Keratinocyte (primary cell): ENCODE measurements around the gene EPS8L2. TPM values are rescaled to one million over a fixed set of nuclear protein-coding genes. Genes with fewer than 3 reads are reported as not detected.

Source experiments
- DNase-seq: peaks from one replicate; pipeline ENCODE4 v3.0.0-alpha.2; 2011; ENCODE audit warnings: low read depth, missing footprints, low spot score
- FAIRE-seq: peaks from 2 replicates; lab custom pipeline; 2011; peaks lifted over from hg19 to GRCh38; lab: Jason Lieb, UNC
- H2AFZ ChIP-seq: 2 replicates; pipeline ENCODE4 v1.6.0; 2012; ENCODE audit warnings: low read length, control low read depth, inconsistent platforms; ENCODE audit not compliant: control insufficient read depth
- H3K27ac ChIP-seq: 2 replicates; pipeline ENCODE4 v1.5.1; 2011; ENCODE audit warnings: low read length; ENCODE audit not compliant: control insufficient read depth, insufficient read depth
- H3K27me3 ChIP-seq: 3 replicates; pipeline ENCODE4 v1.6.0; 2011; ENCODE audit warnings: low read length; ENCODE audit not compliant: control insufficient read depth, insufficient read depth; ENCODE audit errors: extremely low read depth
- H3K36me3 ChIP-seq, 2 experiments: 2 replicates in 1 of 2; 3 replicates in 1 of 2; pipeline ENCODE4 v1.5.1; 2011; ENCODE audit warnings: low read length in 2 of 2, mild to moderate bottlenecking in 1 of 2; ENCODE audit not compliant: control insufficient read depth in 2 of 2, insufficient read depth in 2 of 2; ENCODE audit errors: extremely low read depth in 1 of 2
- H3K4me1 ChIP-seq: 3 replicates; pipeline ENCODE4 v1.5.1; 2011; ENCODE audit warnings: low read length; ENCODE audit not compliant: control insufficient read depth, insufficient read depth; ENCODE audit errors: extremely low read depth
- H3K4me2 ChIP-seq: 3 replicates; pipeline ENCODE4 v1.6.0; 2011; ENCODE audit warnings: low read depth, low read length; ENCODE audit not compliant: control insufficient read depth, insufficient read depth; ENCODE audit errors: extremely low read depth
- H3K4me3 ChIP-seq, 3 experiments: fragments of 200-600 bp in 1 of 3; sonication (generic) in 1 of 3; 2 replicates in 2 of 3; 3 replicates in 1 of 3; pipeline ENCODE4 v1.5.1; 2011 to 2016; ENCODE audit warnings: low read length in 3 of 3, mild to moderate bottlenecking in 3 of 3, control low read depth in 2 of 3, inconsistent platforms in 1 of 3, low read depth in 1 of 3, mixed read lengths in 1 of 3, mixed run types in 1 of 3, moderate library complexity in 1 of 3; ENCODE audit not compliant: control insufficient read depth in 2 of 3, insufficient read depth in 2 of 3; ENCODE audit errors: extremely low read depth in 1 of 3
- H3K79me2 ChIP-seq: 2 replicates; pipeline ENCODE4 v1.6.0; 2012; ENCODE audit warnings: low read length; ENCODE audit not compliant: control insufficient read depth, insufficient read depth
- H3K9ac ChIP-seq: 3 replicates; pipeline ENCODE4 v1.6.0; 2011; ENCODE audit warnings: low read length; ENCODE audit not compliant: control insufficient read depth, insufficient read depth; ENCODE audit errors: extremely low read depth
- H3K9me1 ChIP-seq: 3 replicates; pipeline ENCODE4 v1.6.0; 2011; ENCODE audit warnings: low read length; ENCODE audit not compliant: control insufficient read depth, insufficient read depth; ENCODE audit errors: extremely low read depth
- H3K9me3 ChIP-seq: 2 replicates; pipeline ENCODE4 v1.5.1; 2012; ENCODE audit warnings: low read depth, low read length; ENCODE audit not compliant: control insufficient read depth
- H4K20me1 ChIP-seq: 3 replicates; pipeline ENCODE4 v1.6.0; 2011; ENCODE audit warnings: low read length; ENCODE audit not compliant: control insufficient read depth, insufficient read depth; ENCODE audit errors: extremely low read depth
- CTCF ChIP-seq, 3 experiments: IDR thresholded peaks in 1 of 3; conservative IDR thresholded peaks in 1 of 3; optimal IDR thresholded peaks in 1 of 3; 2 replicates in 2 of 3; 3 replicates in 1 of 3; pipeline versions ENCODE3 to v1.5.1; 2011; ENCODE audit warnings: low read length in 3 of 3, mild to moderate bottlenecking in 3 of 3, moderate library complexity in 2 of 3, control low read depth in 1 of 3, inconsistent platforms in 1 of 3; ENCODE audit not compliant: insufficient read depth in 2 of 3; ENCODE audit errors: extremely low read depth in 1 of 3
- EZH2 ChIP-seq: IDR thresholded peaks from one replicate; pipeline ENCODE4 v1.6.1; 2012; ENCODE audit warnings: inconsistent platforms, mild to moderate bottlenecking, low read length, moderate library complexity
- dilution Hi-C: fragments of 300-500 bp; cut with MboI; formaldehyde crosslinking; loops from one replicate; pipeline ENCODE4 v1.7.0; 2020; ENCODE audit warnings: low sequenced_read_pairs; ENCODE audit not compliant: extremely low pct_ligation_motif_present
- polyA plus RNA-seq, 5 experiments: library from polyadenylated mRNA; depleted of rRNA in 3 of 5; stranded (reverse) in 3 of 5; stranded (forward) in 1 of 5; unstranded in 1 of 5; fragments of >200 nt; gene quantifications; 1 replicate in 1 of 5; 2 replicates in 3 of 5; 3 replicates in 1 of 5; pipeline versions ENCODE4 v1.2.1 to v1.2.3, GENCODE V29; 2011 to 2012; ENCODE audit warnings: missing spikeins in 2 of 5, low read depth in 1 of 5, low replicate concordance in 1 of 5

Gene EPS8L2
- polyA plus RNA-seq, 1 donor (not counting 4 experiments of a cell fraction or from before 2014, with no cell fraction given) = 114 TPM

- dilution Hi-C loops = no loop called here
- TF ChIP-seq EZH2 (no peak), CTCF (optimal IDR thresholded peaks at IDR 0.05 in 1 of 3, IDR thresholded peaks at IDR 0.05 in 1 of 3, conservative IDR thresholded peaks at IDR 0.05 in 1 of 3; ENCODE audit: extremely low read depth in 1 of 3, insufficient read depth in 2 of 3, low read length in 3 of 3) (no peak)
- peaks cover 31% of the 10 kb centered on the region for H3K79me2 ChIP-seq
- H3K4me3 ChIP-seq = peak overlapping the region; percentile 83 to 90 (median 84)
- peak overlapping the region; percentile 68 for H3K27ac ChIP-seq
- H3K4me2 ChIP-seq = peak overlapping the region; percentile 90
- peaks cover 6 to 10% of the 10 kb centered on the region in 2 experiments for H3K36me3 ChIP-seq
- H3K9me3 ChIP-seq = no peaks in the 10 kb centered on the region
- no peak for FAIRE-seq
- H2AFZ ChIP-seq = peak overlapping the region; percentile 15
- no peak for DNase-seq
- H3K27me3 ChIP-seq = no peaks in the 10 kb centered on the region
- H3K9ac ChIP-seq = peak overlapping the region; percentile 80
- no peaks in the 10 kb centered on the region for H4K20me1 ChIP-seq
- peaks cover 20% of the 10 kb centered on the region for H3K4me1 ChIP-seq
- peaks cover 2% of the 10 kb centered on the region for H3K9me1 ChIP-seq
These were observed 467 bp downstream of the EPS8L2 start for GRCh38 chr11:706439-706956.

DNA sequence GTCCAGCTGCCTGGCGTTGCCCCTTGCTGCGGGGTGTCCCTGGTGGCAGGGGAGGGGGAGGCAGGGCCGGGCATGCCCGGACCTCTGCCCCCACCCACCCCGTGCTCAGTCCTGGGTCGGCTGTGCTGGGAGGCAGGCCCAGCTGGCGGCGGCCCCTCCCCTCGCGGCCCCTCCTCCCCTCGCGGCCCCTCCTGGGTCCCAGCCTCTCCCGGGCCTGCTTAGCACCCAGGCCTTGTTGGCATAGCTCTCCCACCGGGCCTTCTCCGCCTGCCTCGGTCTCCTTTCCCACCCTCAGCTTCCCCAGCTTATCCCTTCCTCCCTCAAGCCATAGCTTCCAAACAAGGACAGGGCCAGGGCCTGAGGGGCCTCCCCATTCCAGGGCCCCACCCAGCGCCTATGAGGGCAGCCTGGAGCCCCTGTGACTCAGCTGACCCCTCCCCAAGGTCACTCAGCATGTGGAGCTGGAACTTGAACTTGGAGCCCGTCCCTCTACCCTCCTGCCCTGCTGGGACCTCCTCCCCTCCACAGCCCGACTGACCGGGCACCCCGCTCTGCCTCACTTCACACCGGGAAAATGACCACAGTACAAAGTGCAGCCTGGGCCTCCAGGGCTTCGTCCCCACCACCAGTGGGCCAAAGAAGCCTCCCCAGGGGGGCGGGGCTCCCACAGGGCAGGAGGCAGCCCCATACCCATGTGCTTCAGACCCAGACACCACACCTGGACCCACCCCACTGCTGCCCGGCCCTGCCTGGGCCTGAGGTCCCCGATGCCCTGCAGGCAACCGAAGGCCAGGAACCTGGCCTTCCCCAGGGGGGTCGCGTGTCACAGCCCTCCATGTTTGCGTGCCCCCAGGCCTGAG, 1.2 kb downstream of the EPS8L2 start:
- Histone ChIP-seq H2AFZ (peak overlapping the region; percentile 37), H3K9me1 (peaks cover 2% of the 10 kb centered on the region), H3K4me3 (peak overlapping the region; percentile 83 to 90 (median 84)), H3K79me2 (peaks cover 31% of the 10 kb centered on the region), H3K4me1 (peaks cover 20% of the 10 kb centered on the region), H4K20me1 (no peaks in the 10 kb centered on the region), H3K27me3 (no peaks in the 10 kb centered on the region), H3K36me3 (peaks cover 0 to 7% of the 10 kb centered on the region in 2 experiments), H3K27ac (peak overlapping the region; percentile 68), H3K9me3 (no peaks in the 10 kb centered on the region), H3K4me2 (peak overlapping the region; percentile 90), H3K9ac (peak overlapping the region; percentile 80)
- dilution Hi-C loops = no loop called here
- DNase-seq (no peak), FAIRE-seq (no peak)
- TF ChIP-seq EZH2 (no peak), CTCF (optimal IDR thresholded peaks at IDR 0.05 in 1 of 3, IDR thresholded peaks at IDR 0.05 in 1 of 3, conservative IDR thresholded peaks at IDR 0.05 in 1 of 3; ENCODE audit: extremely low read depth in 1 of 3, insufficient read depth in 2 of 3, low read length in 3 of 3) (no peak)
